Chondrocyte (in vitro differentiated cells): ENCODE data around the gene FBXL20. TPM values are rescaled to one million over a fixed set of nuclear protein-coding genes. Genes with fewer than 3 reads are reported as not detected.

ENCODE experiments used
- DNase-seq: peaks from one replicate; pipeline ENCODE4 v3.0.0; 2021; ENCODE audit warnings: mixed read lengths, low spot score
- H3K27ac Mint-ChIP-seq: one replicate; pipeline ENCODE4 v1.8.0; 2021; ENCODE audit warnings: mild to moderate bottlenecking, moderate library complexity, mixed read lengths; ENCODE audit not compliant: unreplicated experiment
- H3K27me3 Mint-ChIP-seq: 2 replicates; pipeline ENCODE4 v1.8.0; 2021; ENCODE audit warnings: low read depth, mixed read lengths
- H3K36me3 Mint-ChIP-seq: 2 replicates; pipeline ENCODE4 v1.8.0; 2021; ENCODE audit warnings: low read depth, mixed read lengths
- H3K4me1 Mint-ChIP-seq: 2 replicates; pipeline ENCODE4 v1.8.0; 2021; ENCODE audit warnings: low read depth, mild to moderate bottlenecking, mixed read lengths
- H3K4me3 Mint-ChIP-seq: one replicate; pipeline ENCODE4 v1.8.0; 2021; ENCODE audit warnings: mild to moderate bottlenecking, moderate library complexity, mixed read lengths; ENCODE audit not compliant: unreplicated experiment
- H3K9me3 Mint-ChIP-seq: 2 replicates; pipeline ENCODE4 v1.8.0; 2021; ENCODE audit warnings: low read depth, mixed read lengths
- total RNA-seq: library from RNA; stranded (reverse); gene quantifications from 3 replicates; pipeline ENCODE4 v1.2.1, GENCODE V29; 2021
- TF ChIP-seq, protein P1 (sequence below): fragments of 200-600 bp; sonication (generic); IDR thresholded peaks from 2 replicates; pipeline ENCODE4 v1.5.0; 2021; ENCODE audit warnings: antibody characterized with exemption, mild to moderate bottlenecking, moderate library complexity

FBXL20 gene
- total RNA-seq, 1 donor from 2014 or later: 21.8 TPM

DNA sequence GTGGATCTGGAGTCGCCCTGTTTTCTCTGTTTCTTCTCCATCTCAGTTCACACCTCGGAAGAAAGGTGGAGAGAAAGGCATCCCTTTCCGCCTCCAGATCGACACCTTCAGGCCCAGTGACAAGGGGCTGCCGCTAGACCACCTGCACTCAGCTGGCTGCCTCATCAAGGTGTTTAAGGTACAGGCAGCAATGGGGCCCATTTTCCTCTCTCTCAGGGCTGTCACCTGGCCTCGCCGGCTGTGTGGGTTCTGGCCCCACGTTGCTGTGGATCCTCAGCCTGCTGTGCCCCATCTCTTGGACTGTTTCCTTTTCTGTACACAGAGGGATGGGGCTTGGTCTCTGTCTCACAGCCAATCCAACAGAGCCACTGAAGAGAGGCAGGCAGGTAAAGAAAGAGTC is 158.3 kb downstream of the FBXL20 start:
- TF ChIP-seq, protein P1, sequence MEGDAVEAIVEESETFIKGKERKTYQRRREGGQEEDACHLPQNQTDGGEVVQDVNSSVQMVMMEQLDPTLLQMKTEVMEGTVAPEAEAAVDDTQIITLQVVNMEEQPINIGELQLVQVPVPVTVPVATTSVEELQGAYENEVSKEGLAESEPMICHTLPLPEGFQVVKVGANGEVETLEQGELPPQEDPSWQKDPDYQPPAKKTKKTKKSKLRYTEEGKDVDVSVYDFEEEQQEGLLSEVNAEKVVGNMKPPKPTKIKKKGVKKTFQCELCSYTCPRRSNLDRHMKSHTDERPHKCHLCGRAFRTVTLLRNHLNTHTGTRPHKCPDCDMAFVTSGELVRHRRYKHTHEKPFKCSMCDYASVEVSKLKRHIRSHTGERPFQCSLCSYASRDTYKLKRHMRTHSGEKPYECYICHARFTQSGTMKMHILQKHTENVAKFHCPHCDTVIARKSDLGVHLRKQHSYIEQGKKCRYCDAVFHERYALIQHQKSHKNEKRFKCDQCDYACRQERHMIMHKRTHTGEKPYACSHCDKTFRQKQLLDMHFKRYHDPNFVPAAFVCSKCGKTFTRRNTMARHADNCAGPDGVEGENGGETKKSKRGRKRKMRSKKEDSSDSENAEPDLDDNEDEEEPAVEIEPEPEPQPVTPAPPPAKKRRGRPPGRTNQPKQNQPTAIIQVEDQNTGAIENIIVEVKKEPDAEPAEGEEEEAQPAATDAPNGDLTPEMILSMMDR: no peak
- H3K9me3 Mint-ChIP-seq: no peaks in the 10 kb centered on the region
- peaks cover 3% of the 10 kb centered on the region for H3K27me3 Mint-ChIP-seq
- no peak overlapping the region for H3K27ac Mint-ChIP-seq
- peaks cover 18% of the 10 kb centered on the region for H3K4me1 Mint-ChIP-seq
- no peaks in the 10 kb centered on the region for H3K36me3 Mint-ChIP-seq
- H3K4me3 Mint-ChIP-seq: no peak overlapping the region
- no peak for DNase-seq

DNA sequence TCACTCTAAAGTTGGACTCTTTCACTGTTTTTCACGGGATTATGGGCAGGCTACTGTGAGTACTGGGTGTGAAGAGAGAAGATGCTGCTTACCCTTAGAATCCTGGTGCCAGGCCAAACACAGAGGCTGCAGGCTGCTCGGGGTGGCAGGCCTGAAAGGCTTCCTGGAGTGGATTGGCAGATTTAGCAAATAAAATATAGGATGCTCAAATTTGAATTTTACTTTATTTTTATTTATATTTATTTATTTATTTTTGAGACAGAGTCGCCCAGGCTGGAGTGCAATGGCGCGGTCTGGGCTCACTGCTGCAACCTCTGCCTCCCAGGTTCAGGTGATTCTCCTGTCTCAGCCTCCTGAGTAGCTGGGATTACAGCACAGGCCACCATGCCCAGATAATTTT is 160.8 kb downstream of the FBXL20 start:
- H3K27ac Mint-ChIP-seq: no peak overlapping the region

DNA sequence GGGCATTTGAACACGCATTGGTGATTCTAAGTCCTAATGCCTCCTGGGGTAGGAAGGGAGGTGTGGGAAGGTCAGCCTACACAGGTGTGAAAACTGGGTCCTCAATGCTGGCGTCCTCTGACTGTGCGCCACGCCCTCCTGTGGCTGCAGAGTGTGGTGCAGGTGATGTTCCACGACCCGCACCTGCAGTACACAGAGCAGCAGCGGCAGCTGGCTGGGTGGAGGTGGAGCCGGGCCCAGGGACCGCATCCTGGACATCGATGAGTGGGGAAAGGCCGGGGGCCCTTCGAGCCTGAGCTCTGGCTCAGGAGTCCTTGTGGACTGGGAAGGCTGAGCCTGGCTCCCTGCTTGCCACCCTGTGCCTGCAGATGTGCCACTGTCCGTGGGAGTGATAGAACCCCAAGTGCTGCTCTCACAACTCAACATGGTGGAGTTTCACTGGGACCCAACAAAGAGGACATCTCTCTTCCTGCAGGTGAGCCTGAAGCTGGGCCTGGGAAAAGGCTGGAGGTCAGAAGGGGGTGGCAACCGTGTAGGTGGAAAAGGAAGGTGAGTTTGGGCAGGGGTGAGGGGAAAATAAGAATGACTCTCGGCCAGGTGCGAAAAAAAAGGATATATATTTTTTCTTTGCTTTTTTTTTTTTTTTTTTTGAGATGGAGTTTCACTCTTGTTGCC is 161.6 kb downstream of the FBXL20 start:
- peaks cover 5% of the 10 kb centered on the region for H3K27me3 Mint-ChIP-seq
- no peaks in the 10 kb centered on the region for H3K36me3 Mint-ChIP-seq
- no peak overlapping the region for H3K4me3 Mint-ChIP-seq
- TF ChIP-seq, protein P1: peak; percentile 78
- no peak overlapping the region for H3K27ac Mint-ChIP-seq
- peaks cover 25% of the 10 kb centered on the region for H3K4me1 Mint-ChIP-seq
- no peak for DNase-seq
- H3K9me3 Mint-ChIP-seq: no peaks in the 10 kb centered on the region

More for the DNA sequence above, 160.8 kb downstream of the FBXL20 start:
- peaks cover 3% of the 10 kb centered on the region for H3K27me3 Mint-ChIP-seq
- H3K4me3 Mint-ChIP-seq: no peak overlapping the region
- TF ChIP-seq, protein P1: no peak
- H3K9me3 Mint-ChIP-seq: no peaks in the 10 kb centered on the region
- peaks cover 22% of the 10 kb centered on the region for H3K4me1 Mint-ChIP-seq
- H3K36me3 Mint-ChIP-seq: no peaks in the 10 kb centered on the region
- no peak for DNase-seq

DNA sequence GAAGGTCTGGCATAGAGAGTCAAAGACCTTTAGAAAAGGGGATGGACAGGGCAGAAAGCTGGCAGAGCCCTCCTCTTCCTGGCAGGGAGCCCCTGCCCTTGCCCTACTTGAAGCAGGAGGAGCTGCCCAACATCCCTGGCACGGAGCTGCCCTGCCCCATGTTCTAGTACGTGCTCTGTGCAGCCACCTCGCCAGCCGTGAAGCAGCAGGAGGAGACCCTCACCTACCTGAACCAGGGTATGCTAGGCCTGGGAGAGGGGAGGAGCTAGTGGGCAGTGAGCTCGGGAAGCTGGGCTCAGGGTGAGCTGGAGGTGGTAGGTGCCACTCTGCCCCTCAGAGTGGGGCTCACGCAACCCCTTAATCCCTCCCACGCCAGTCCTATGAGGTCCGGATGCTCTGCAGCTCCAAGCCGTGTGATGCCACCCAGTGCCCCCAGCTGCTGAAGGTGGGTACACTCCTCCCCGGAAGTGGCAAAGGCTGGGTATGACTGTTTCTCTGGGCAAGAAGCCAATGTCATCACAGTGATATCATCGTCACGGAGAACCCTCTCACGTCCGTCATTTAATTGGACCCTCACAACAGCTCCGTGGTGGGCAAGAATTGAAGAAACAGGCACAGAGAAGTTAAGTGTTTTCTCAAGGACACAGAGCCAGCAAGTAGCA is 163.0 kb downstream of the FBXL20 start:
- Mint-ChIP-seq H3K36me3 (no peaks in the 10 kb centered on the region), H3K27ac (no peak overlapping the region), H3K27me3 (peaks cover 5% of the 10 kb centered on the region), H3K9me3 (no peaks in the 10 kb centered on the region), H3K4me3 (no peak overlapping the region), H3K4me1 (peaks cover 14% of the 10 kb centered on the region)
- TF ChIP-seq, protein P1: no peak
- no peak for DNase-seq

DNA sequence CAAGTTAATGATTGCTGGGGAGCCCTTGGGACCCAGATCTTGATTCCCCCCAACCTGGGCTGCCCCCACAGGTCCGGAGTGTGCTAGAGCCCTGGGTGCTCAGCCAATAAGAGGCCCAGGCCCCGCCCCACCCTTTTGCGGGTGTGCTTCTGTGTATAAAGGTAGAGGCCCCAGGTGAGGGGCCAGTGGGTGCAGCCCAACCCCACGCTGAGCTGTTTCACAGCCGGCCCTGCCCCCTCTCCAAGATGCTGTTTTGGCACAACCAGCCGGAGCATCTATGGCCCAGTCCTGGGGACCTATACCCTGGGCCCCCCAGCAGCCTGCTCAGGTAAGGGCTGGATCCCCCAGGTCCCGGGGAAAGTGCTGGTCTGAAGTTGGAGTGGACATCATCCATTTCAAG is 163.8 kb downstream of the FBXL20 start:
- H3K4me1 Mint-ChIP-seq: peaks cover 14% of the 10 kb centered on the region
- H3K4me3 Mint-ChIP-seq: no peak overlapping the region
- no peak for DNase-seq
- no peak overlapping the region for H3K27ac Mint-ChIP-seq
- no peaks in the 10 kb centered on the region for H3K9me3 Mint-ChIP-seq
- peaks cover 5% of the 10 kb centered on the region for H3K27me3 Mint-ChIP-seq
- no peaks in the 10 kb centered on the region for H3K36me3 Mint-ChIP-seq
- TF ChIP-seq, protein P1: no peak
